ENCODE results near the gene CHD3. TPM values are rescaled to one million over a fixed set of nuclear protein-coding genes. Genes with fewer than 3 reads are reported as not detected.

Gene CHD3
- polyA plus RNA-seq, 1 of the 3 experiments (the other 2 are of a cell fraction), result 56.2 TPM

DNA sequence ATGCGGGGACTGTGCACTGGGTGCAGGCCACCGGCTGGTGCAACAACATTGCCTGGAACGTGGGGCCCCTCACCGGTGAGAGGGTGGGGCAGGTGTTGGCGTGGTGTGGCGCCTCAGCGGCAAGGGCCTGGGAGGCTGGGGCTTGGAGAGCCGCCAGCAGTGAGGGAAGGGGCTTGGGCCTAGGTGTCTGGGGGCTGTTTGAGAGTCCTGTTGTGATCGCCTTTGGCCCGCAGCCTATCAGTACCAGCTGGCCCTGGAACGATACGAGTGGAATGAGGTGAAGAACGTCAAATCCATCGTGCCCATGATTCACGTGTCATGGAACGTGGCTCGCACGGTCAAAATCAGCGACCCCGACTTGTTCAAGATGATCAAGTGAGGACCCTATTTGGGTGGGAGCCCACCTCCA is 36.3 kb upstream of the CHD3 start:
- Histone ChIP-seq H3K9ac (no peak overlapping the region), H3K27me3 (ENCODE audit: insufficient read depth) (no peaks in the 10 kb centered on the region), H3K9me2 (no peaks in the 10 kb centered on the region), H3F3A (replicated peaks; ENCODE audit: insufficient read depth) (peaks cover 34% of the 10 kb centered on the region), H3K4me3 (ENCODE audit: low read depth in 2 of 2, low read length in 1 of 2) (no peak overlapping the region), H3K4me1 (ENCODE audit: control insufficient read depth in 1 of 2, insufficient read depth in 2 of 2, low read depth in 1 of 2, low read length in 1 of 2) (peaks cover 13 to 30% of the 10 kb centered on the region in 2 experiments; a peak in 2 of 4 replicates), H3K27ac (ENCODE audit: low read depth in 2 of 2, low read length in 1 of 2) (peak overlapping the region in 1 of 2 experiments; percentile 9; a peak in 1 of 4 replicates), H2AFZ (ENCODE audit: low read depth) (no peak overlapping the region), H3K79me2 (ENCODE audit: insufficient read depth) (0 out of 2 replicates have a peak, but pooled peaks cover 2% of the 10 kb centered on the region), H3K4me2 (no peak overlapping the region), H3K36me3 (replicated peaks in 1 of 2; ENCODE audit: control insufficient read depth in 1 of 2, insufficient read depth in 2 of 2, low read length in 1 of 2) (peaks cover 33 to 68% of the 10 kb centered on the region in 2 experiments), H4K20me1 (ENCODE audit: insufficient read depth) (peaks cover 31% of the 10 kb centered on the region), H3K9me3 (no peaks in the 10 kb centered on the region)
- POLR2A ChIA-PET, result no interaction called here
- CTCF ChIA-PET, result interaction anchor here (0.6 to 5.7 kb wide), 6 partner anchors 18 to 108 kb away, joined by 3 to 58 read pairs (median 15); partner anchors contain the start of gene KDM6B
- no peak for TF ChIP-seq RCOR1 (IDR thresholded peaks at IDR 0.05; ENCODE audit: low read length)
- TF ChIP-seq MEF2A (IDR thresholded peaks at IDR 0.05; ENCODE audit: borderline replicate concordance, low read depth), result no peak
- TF ChIP-seq EP300 (IDR thresholded peaks at IDR 0.05; ENCODE audit: borderline replicate concordance in 1 of 2, low read depth in 1 of 2, low read length in 1 of 2), result no peak
- TF ChIP-seq TAF1 (IDR thresholded peaks at IDR 0.05; ENCODE audit: borderline replicate concordance, low read depth, low read length), result no peak
- 88% methylated on average over 20 of the region's 20 CpGs for WGBS (ENCODE audit: low lambda C conversion rate)
- DNase-seq, result no peak

GRCh38 chr17:7852919-7853690 is 35.5 kb upstream of the CHD3 start:
- CTCF ChIA-PET, result interaction anchor here (0.6 to 5.7 kb wide), 7 partner anchors 18 to 110 kb away, joined by 3 to 58 read pairs (median 7); partner anchors contain the start of genes KDM6B and RNF227
- TF ChIP-seq GATA2 (CRISPR knock-in tag; IDR thresholded peaks at IDR 0.05) (no peak), EP300 (IDR thresholded peaks at IDR 0.05; ENCODE audit: borderline replicate concordance in 1 of 2, low read depth in 1 of 2, low read length in 1 of 2) (no peak), RAD21 (IDR thresholded peaks at IDR 0.05; ENCODE audit: low read length) (no peak), JUND (IDR thresholded peaks at IDR 0.05) (no peak), RFX5 (IDR thresholded peaks at IDR 0.05; ENCODE audit: low read length) (no peak), SMC3 (IDR thresholded peaks at IDR 0.05; ENCODE audit: low read depth, low read length) (no peak), TCF12 (IDR thresholded peaks at IDR 0.05) (no peak), RCOR1 (IDR thresholded peaks at IDR 0.05; ENCODE audit: low read length) (no peak), NRF1 (IDR thresholded peaks at IDR 0.05; ENCODE audit: low read depth, low read length) (no peak), POLR2AphosphoS5 (IDR thresholded peaks at IDR 0.05; ENCODE audit: low read depth, low read length) (no peak), ELF1 (IDR thresholded peaks at IDR 0.05) (no peak), CHD2 (IDR thresholded peaks at IDR 0.05; ENCODE audit: low read length, partially characterized antibody) (no peak), MXI1 (IDR thresholded peaks at IDR 0.05; ENCODE audit: low read depth, low read length) (no peak), PBX3 (IDR thresholded peaks at IDR 0.05) (no peak)
- TF ChIP-seq, protein P1, sequence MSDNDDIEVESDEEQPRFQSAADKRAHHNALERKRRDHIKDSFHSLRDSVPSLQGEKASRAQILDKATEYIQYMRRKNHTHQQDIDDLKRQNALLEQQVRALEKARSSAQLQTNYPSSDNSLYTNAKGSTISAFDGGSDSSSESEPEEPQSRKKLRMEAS (IDR thresholded peaks at IDR 0.05; ENCODE audit: low read depth), result no peak
- TF ChIP-seq, protein P2, sequence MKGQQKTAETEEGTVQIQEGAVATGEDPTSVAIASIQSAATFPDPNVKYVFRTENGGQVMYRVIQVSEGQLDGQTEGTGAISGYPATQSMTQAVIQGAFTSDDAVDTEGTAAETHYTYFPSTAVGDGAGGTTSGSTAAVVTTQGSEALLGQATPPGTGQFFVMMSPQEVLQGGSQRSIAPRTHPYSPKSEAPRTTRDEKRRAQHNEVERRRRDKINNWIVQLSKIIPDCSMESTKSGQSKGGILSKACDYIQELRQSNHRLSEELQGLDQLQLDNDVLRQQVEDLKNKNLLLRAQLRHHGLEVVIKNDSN (IDR thresholded peaks at IDR 0.05; ENCODE audit: borderline replicate concordance, low read depth), result no peak

More at GRCh38 chr17:7852919-7853690, 35.5 kb upstream of the CHD3 start:
- Histone ChIP-seq H3K27ac (ENCODE audit: low read depth in 2 of 2, low read length in 1 of 2) (no peak overlapping the region; a peak in 1 of 4 replicates), H3K36me3 (replicated peaks in 1 of 2; ENCODE audit: control insufficient read depth in 1 of 2, insufficient read depth in 2 of 2, low read length in 1 of 2) (peaks cover 33 to 62% of the 10 kb centered on the region in 2 experiments), H3K9me2 (no peaks in the 10 kb centered on the region), H4K20me1 (ENCODE audit: insufficient read depth) (peaks cover 28% of the 10 kb centered on the region), H3K79me2 (ENCODE audit: insufficient read depth) (0 out of 2 replicates have a peak, but pooled peaks cover 2% of the 10 kb centered on the region), H3K27me3 (ENCODE audit: insufficient read depth) (no peaks in the 10 kb centered on the region), H3K4me2 (no peak overlapping the region), H3K9me3 (no peaks in the 10 kb centered on the region), H3K4me3 (ENCODE audit: low read depth in 2 of 2, low read length in 1 of 2) (no peak overlapping the region), H3K9ac (no peak overlapping the region), H3F3A (replicated peaks; ENCODE audit: insufficient read depth) (peaks cover 35% of the 10 kb centered on the region), H2AFZ (ENCODE audit: low read depth) (no peak overlapping the region), H3K4me1 (ENCODE audit: control insufficient read depth in 1 of 2, insufficient read depth in 2 of 2, low read depth in 1 of 2, low read length in 1 of 2) (peaks cover 13 to 32% of the 10 kb centered on the region in 2 experiments; a peak in 2 of 4 replicates)
- 96% methylated on average over 37 of the region's 51 CpGs for WGBS (ENCODE audit: low lambda C conversion rate)
- no peak for DNase-seq
- POLR2A ChIA-PET, result no interaction called here

Measured in SK-N-SH (cell line).